Measurements from ENCODE around the gene ZNF444.

DNA sequence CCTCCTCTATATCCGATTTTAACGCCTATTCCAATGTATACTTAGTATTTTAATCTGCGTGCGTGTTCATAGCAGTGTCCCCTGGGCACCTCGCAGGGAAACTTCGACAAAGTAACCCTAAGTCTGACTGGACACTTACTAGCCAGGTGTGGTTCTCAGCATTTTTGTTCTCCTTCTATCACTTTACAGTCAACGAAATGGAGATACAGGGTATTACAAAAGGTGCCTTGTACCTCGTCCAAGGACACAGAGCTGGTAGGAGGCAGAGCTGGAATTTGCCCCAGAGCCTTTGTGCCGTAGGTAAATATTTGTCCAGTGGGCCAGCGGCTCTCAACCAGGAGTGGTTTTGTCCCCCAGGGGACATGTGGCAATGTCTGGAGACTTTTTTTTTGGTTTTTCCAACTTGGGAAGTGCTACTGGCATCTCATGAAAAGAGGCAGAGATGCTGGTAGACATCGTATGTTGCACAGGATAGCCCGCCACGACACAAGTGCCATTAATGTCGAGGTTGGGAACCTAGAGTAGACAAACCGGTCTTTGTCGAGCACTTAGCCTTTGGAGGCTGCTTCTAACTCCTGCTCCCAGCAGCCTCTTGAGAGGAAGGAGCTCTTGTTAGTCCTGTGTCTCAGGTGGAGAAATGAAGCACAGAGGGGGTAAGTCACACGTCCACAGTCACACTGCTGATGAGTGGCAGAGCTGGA is 1.1 kb downstream of the ZNF444 start:
- TF ChIP-seq, protein P1, sequence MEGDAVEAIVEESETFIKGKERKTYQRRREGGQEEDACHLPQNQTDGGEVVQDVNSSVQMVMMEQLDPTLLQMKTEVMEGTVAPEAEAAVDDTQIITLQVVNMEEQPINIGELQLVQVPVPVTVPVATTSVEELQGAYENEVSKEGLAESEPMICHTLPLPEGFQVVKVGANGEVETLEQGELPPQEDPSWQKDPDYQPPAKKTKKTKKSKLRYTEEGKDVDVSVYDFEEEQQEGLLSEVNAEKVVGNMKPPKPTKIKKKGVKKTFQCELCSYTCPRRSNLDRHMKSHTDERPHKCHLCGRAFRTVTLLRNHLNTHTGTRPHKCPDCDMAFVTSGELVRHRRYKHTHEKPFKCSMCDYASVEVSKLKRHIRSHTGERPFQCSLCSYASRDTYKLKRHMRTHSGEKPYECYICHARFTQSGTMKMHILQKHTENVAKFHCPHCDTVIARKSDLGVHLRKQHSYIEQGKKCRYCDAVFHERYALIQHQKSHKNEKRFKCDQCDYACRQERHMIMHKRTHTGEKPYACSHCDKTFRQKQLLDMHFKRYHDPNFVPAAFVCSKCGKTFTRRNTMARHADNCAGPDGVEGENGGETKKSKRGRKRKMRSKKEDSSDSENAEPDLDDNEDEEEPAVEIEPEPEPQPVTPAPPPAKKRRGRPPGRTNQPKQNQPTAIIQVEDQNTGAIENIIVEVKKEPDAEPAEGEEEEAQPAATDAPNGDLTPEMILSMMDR (IDR thresholded peaks at IDR 0.05 in 8 of 11, conservative IDR thresholded peaks at IDR 0.05 in 3 of 11) = no peak
- no peak for TF ChIP-seq POLR2A (IDR thresholded peaks at IDR 0.05)
